Suppressor macrophage treated with lipopolysaccharide for 1 hour (primary cell): Measurements from ENCODE around the gene CCDC50.

Experiments
- DNase-seq, 3 donors: peaks; one replicate each; pipeline ENCODE4 v3.0.0-alpha.2; 2020 to 2022

Gene CCDC50

DNA sequence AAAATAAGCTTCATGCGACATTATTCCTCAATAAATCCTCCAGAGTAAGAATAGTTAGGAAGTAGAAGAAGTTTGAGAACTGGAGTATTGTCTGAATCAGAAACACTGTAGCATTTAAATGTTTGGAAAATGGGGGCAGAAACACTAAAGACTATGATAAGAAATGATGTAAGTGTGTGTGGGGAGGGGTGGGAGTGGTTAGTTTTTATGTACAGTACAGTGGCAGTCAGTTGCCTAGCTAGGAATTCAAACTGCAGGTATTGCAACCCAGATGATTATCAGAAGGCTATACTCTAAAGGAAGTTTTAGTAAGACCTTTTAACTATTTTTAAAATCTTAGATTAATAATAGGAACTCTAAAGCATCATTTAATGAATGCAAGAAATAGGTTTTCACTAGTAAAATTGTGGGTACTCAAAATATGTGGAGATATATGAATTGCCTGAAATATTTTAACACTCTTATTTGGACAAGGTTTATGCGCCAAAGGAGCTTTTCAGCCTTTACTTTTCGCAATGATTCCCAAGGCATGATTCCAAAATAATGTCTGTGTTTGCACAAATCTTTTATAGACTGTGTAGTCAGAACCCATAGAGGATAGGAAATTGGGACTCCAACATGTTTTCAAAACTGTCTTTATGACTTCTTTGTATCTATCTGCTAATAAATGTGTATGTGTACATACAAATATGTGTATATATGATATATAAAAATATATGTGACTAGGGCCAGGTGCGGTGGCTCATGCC, 8.0 kb upstream of the CCDC50 start:
- no peak for DNase-seq

GRCh38 chr3:191324936-191325335, 4.3 kb upstream of the CCDC50 start:
- no peak for DNase-seq

DNA sequence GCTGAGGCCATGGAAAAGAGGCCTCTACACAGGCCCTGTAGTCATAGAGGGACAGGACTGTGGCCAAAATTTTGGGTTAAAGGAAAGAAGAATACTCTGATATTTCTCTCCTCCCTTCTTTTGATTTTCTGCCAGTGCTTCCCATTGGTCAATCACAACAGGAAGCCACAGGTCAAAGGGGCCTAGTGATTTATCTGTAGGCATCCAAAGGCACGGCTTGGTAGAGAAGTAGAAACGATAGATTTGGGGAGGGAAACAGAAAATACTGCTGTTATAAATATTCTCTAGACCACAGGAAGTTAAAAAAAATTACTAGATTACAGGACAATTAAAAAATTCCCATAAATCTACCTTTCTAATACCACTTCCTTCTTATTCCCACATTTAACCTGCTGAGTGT, 1.7 kb upstream of the CCDC50 start:
- DNase-seq = no peak

DNA sequence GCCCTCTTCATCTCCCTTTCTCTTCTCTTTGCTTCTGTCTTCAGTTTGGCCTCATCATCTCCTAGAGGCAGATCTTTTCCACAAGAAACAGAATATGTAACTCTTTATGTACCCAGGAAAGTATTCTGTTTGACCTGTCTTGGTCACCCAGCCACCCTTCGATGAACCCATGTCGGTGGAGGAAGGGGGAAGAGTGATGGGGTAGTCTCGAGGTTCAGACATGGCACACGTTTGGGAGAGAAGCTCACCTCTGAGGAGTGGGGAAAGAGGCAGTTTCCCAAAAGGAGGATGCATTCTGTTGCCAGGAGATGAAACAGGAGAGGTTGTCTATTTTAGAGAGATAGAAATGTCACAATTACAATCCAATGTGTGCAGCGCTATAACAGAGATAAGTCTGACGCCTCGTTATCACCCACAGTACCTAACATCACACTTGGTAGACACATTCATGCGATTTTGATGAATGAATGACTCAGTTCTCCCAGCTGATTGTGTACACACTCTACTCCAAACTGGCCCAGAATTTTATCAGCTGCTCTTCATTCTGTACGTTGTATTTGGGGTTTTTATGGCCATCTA, 722 bp upstream of the CCDC50 start:
- DNase-seq = no peak

GRCh38 chr3:191329654-191330529, 698 bp downstream of the CCDC50 start, which contains the start of gene UTS2B:
TSS of gene UTS2B (minus strand) at chr3:191330526. CDS start at chr3:191282189, 48,337 bp downstream.
- peak; percentile 43 to 64 (median 44) for DNase-seq

- no peak for DNase-seq
Observed at GRCh38 chr3:191330530-191331048, 1.4 kb downstream of the CCDC50 start.

GRCh38 chr3:191331388-191331787, 2.2 kb downstream of the CCDC50 start:
- peak in 2 of 3 donors; percentile 20 to 35 for DNase-seq

- DNase-seq = no peak
Observed at GRCh38 chr3:191333298-191333880, 4.2 kb downstream of the CCDC50 start.

- DNase-seq = peak; percentile 21 to 60 (median 39)
Observed at GRCh38 chr3:191334346-191334893, 5.2 kb downstream of the CCDC50 start.

DNA sequence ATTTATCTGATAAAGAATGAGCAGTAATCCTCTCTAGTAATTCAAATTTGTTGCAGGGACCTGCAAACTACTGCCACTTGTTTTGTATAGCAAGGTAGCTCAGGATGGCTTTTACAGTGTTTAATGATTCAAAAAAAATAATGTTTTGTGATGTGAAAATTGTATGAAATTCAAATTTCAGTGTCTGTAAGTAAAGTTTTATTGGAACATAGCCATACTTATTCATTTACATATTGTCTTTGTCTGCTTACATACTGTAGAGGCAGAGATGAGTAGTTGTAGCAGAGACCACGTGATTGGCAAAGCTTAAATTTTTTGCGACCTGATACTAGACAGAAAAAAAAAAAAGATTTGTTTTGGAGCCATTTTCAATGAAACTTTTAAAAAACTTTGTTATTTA, 7.6 kb downstream of the CCDC50 start:
- no peak for DNase-seq

GRCh38 chr3:191338177-191338488, 8.9 kb downstream of the CCDC50 start:
- DNase-seq = no peak

DNA sequence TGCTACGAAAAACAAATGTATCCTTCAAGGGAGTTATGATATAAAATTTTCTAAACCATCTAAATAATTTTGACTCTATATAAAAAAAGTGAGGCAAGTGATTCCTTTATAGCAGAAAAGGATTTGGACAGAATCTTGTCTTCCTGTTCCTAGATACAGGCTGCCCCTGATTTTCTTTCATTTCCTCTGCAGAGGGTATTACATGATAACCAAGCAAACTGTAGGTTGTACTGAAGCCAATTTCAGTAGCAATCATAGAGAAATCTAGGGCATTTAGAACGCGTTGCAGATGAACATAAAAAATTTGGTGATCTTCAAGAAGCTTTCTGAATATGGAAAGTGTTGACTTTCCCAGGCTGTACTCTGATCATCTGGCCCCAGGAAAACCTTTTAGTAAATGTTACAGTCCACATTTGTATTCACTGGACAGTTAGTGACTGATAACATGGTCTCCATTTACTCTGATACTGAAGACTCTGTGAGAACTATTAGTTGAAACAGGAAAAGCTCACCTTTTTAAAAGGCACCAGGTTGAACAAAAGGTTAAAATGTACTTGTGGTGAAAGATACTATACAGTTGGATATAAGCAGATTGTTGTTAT, 10.2 kb downstream of the CCDC50 start:
- peak in 1 of 3 donors; percentile 40 for DNase-seq

GRCh38 chr3:191340351-191340750, 11.2 kb downstream of the CCDC50 start:
- no peak for DNase-seq

GRCh38 chr3:191340966-191341365, 11.8 kb downstream of the CCDC50 start:
- no peak for DNase-seq

GRCh38 chr3:191342006-191342405, 12.8 kb downstream of the CCDC50 start:
- peak in 2 of 3 donors; percentile 52 to 72 for DNase-seq

- no peak for DNase-seq
Observed at GRCh38 chr3:191342411-191342810, 13.2 kb downstream of the CCDC50 start.

- DNase-seq = no peak
Observed at GRCh38 chr3:191343115-191343514, 13.9 kb downstream of the CCDC50 start.

- DNase-seq = no peak
Observed at GRCh38 chr3:191343913-191344312, 14.7 kb downstream of the CCDC50 start.

DNA sequence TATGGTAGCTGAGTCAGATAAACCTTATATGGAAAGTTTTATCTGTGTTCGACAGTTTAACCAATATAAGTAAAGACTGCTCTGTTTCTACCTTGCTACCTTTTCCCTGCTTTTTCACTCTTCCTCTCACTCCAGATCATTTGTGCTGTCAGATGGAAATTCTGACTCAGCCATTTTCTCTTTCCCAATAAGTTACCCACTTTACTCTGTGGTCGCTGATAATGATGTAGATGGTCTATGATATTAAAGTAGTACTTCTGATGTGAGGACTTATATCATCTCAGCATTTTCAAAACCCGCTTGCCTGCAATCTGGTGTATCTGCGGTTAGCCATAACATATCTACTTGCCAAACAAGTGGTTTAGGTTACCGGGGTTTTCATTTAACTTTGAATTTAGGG, 16.1 kb downstream of the CCDC50 start:
- no peak for DNase-seq

DNA sequence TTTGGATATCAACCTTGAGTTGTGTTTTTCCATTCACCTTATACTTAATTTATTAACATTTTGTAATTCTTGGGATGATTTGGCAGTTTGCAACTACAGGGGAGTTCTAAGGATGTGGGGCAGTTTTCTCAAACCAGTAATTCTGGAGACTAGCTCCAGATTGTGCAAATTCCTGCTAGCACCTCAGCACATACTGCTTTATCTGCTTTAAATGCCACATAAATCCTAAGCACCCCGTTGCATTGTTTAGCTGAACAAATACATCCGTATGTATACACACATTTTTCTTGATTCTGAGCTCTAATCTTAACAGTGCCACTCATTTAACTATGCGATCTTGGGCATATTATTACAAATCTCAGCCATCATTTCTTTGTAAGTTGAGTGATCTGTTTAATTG, 18.0 kb downstream of the CCDC50 start:
- DNase-seq = no peak

DNA sequence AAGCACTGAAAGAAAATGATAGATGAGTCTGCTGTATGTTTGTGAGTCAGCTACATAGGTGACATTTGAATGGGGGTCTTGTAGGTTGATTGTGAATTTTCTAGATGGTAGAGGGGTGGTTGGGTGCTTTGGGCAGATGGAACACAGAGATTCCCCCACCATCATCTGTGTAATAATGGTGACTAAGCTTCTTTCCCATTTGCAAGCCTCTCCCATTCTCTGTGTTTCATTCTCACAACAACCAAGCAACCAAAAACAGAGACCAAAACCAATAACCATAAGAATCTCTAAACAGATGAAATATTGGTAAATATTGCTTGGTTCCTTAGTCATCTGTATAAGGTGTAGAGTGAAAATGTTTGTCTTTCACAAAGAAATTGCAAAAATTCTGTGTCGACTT, 18.9 kb downstream of the CCDC50 start:
- DNase-seq = no peak

DNA sequence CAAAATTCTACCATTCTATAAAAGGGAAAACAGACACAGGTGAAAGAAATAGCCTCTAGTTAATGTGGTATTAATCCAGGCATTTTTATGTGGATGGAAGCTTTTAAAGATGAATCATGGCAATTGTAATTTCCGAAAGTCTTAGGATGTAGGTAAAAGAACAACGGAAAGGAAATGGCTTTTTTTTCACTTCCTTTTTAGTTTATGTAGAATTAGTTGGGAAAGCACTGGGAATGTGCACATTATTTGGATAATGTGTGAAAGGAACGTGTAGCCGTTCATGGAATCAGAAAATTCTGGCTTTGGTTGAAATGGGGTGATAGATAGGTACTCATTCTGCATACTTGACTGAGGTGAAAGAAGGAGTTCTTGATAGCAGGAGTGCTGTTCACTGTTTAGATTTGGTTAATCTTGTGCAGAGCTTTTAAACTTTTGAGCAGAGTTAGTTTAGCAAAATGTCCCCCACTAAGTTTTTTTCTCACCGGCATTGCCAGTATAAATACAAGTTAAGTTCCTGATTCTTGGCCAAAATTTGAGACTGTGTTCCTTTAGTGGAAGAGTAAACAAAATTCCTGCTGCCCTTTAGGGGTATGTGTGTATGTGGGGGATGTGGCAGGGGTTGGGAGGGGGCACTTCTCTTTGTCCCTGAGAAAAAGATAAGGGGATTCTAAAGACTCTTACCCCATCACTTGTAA, 21.3 kb downstream of the CCDC50 start:
- no peak for DNase-seq
